H1 (cell line): ENCODE results near the gene ARMH1. TPM values are rescaled to one million over a fixed set of nuclear protein-coding genes. Genes with fewer than 3 reads are reported as not detected.

ENCODE experiments used
- CTBP2 ChIP-seq: IDR thresholded peaks from 2 replicates; pipeline ENCODE4 v1.7.0; 2011; ENCODE audit warnings: borderline replicate concordance, mild to moderate bottlenecking, moderate library complexity, mixed read lengths, low read length; ENCODE audit not compliant: insufficient read depth, insufficient read length
- EGR1 ChIP-seq: IDR thresholded peaks from 2 replicates; pipeline ENCODE4 v1.6.1; 2011; ENCODE audit warnings: low read depth, low read length, borderline replicate concordance
- polyA plus RNA-seq, 7 experiments: library from polyadenylated mRNA; depleted of rRNA in 3 of 7; stranded (reverse) in 5 of 7; unstranded in 2 of 7; fragments of >200 nt in 5 of 7; fragments of 200-250 nt in 2 of 7; gene quantifications; 1 replicate in 5 of 7; 2 replicates in 1 of 7; 4 replicates in 1 of 7; pipeline versions ENCODE4 v1.2.1 to v1.2.3, GENCODE V29; 2011 to 2013; ENCODE audit warnings: missing spikeins in 2 of 7, mixed read lengths in 2 of 7
- total RNA-seq: library from RNA; stranded (reverse); fragmentation: NEBNext Ultra II Directional; extraction: Animal tissue kit (Norgen Biotek cat#: 25700); gene quantifications from 2 replicates; pipeline ENCODE4 v1.2.1, GENCODE V29; 2021

Gene ARMH1
- total and polyA plus RNA-seq, 2 of the 8 experiments (the other 6 are each of a cell fraction or from before 2014, with no cell fraction given) = 0.82 to 0.85 TPM

- TF ChIP-seq EGR1 (no peak), CTBP2 (no peak)
Measured at GRCh38 chr1:44723496-44724295, 49.2 kb downstream of the ARMH1 start (continued).
